ENCODE measurements around the gene TNFSF11.

TNFSF11 gene

DNA sequence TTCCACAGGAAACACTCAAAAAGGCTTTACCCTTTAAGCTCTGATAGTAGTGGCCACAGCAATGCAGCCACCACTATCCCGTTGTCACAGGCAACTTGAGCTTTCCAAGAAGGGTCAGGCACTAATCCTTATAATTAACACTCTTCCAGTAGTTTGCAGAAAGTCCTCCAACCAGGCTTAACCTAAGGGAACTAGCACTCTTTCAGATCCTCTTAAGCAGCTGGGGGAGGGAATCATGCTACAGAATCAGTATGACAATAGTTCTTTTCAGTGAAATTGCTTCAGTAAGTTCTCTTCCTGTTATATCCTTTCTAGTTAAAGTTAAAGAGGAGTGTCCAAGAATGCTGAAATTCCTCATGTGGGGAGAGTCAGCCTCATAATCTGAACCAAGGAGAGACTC, 82.2 kb downstream of the TNFSF11 start:
- no peak for DNase-seq

DNA sequence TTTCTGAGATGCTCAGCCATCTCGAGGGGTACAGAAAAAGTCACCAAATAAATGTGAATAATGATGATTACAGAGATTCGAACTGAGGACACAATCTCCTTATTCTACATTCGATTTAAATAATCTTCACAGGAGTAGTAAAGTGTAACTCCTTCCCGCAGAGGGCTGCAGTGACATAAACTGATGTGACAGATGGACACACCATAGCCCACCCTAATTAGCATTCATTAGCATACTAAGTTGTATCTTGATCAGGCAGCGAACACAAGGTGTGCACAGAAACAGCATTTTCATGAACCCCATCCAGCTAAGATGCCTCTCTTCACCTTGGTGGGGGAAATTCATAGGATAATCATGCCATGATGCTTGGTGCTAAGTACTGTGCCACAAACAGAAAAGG, 83.0 kb downstream of the TNFSF11 start:
- no peak for DNase-seq

Measured in activated CD4-positive, CD25-positive, alpha-beta regulatory T cell treated with anti-CD3 and anti-CD28 coated beads, Interleukin-2, amount 50 U/mL, for 72 hours (primary cell).